Mucosa of rectum (tissue), 2 donors: ENCODE measurements around the gene ANXA9.

Experiments used
- H3K27ac ChIP-seq, 2 donors: one replicate each; pipeline ENCODE4 v1.7.0; 2013; ENCODE audit warnings: inconsistent platforms in 2 of 2, low read depth in 2 of 2, low read length in 2 of 2
- H3K27me3 ChIP-seq, 2 donors: one replicate each; pipeline ENCODE4 v1.7.0; 2013; ENCODE audit warnings: low read length in 2 of 2; ENCODE audit not compliant: control insufficient read depth in 2 of 2, insufficient read depth in 2 of 2
- H3K36me3 ChIP-seq, 2 donors: one replicate each; pipeline ENCODE4 v1.7.0; 2013; ENCODE audit warnings: low read length in 2 of 2; ENCODE audit not compliant: control insufficient read depth in 2 of 2, insufficient read depth in 2 of 2
- H3K4me1 ChIP-seq, 2 donors: one replicate each; pipeline ENCODE4 v1.7.0; 2013; ENCODE audit warnings: low read length in 2 of 2, mild to moderate bottlenecking in 1 of 2; ENCODE audit not compliant: control insufficient read depth in 2 of 2, insufficient read depth in 2 of 2
- H3K4me3 ChIP-seq, 2 donors: one replicate each; pipeline ENCODE4 v1.7.0; 2013; ENCODE audit warnings: low read length in 2 of 2
- H3K9ac ChIP-seq, 2 donors: one replicate each; pipeline ENCODE4 v1.7.0; 2013; ENCODE audit warnings: low read length in 2 of 2, low read depth in 1 of 2, mild to moderate bottlenecking in 1 of 2
- H3K9me3 ChIP-seq, 2 donors: one replicate each; pipeline ENCODE4 v1.7.0; 2013; ENCODE audit warnings: low read length in 2 of 2; ENCODE audit not compliant: control insufficient read depth in 2 of 2
- donor health status: healthy.
- donor health status: Normal muscosa, but diverticular disease.

The ANXA9 gene

DNA sequence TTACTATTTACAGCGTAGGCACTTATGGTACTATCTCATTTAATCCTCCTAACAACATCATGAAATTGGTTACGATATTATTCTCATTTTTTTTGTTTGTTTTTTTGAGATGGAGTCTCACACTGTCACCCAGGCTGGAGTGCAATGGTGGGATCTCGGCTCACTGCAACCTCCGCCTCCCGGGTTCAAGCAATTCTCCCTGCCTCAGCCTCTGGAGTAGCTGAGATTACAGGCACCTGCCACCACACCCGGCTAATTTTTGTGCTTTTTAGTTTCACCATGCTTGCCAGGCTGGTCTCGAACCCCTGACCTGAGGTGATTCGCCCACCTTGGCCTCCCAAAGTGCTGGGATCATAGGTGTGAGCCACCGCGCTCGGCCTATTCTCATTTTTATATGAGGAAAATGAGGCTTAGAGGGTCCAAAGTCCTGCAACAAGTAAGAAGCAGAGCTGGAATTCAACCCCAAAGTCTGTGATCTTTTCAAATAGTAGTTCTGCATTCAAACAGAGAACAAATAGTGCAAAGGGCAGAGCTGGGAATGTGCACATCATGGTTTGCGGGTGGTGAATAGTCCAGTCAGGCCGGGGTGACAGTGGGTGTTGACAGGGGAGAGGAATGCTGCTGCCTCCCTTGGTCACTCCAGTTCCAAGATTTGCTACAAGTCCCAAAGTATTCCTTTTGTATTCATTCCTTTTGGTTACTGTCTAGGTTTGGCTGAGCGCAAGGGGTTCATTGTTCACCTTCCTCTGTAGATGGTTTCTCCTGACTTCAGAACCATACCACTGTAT, 30.8 kb downstream of the ANXA9 start:
- no peaks in the 10 kb centered on the region for H3K9me3 ChIP-seq
- H3K4me3 ChIP-seq: peak overlapping the region; percentile 1 to 27
- no peak overlapping the region for H3K9ac ChIP-seq
- no peaks in the 10 kb centered on the region for H3K36me3 ChIP-seq
- no peaks in the 10 kb centered on the region for H3K27me3 ChIP-seq
- H3K27ac ChIP-seq: peak overlapping the region; percentile 62 to 63
- H3K4me1 ChIP-seq: peaks cover 28 to 30% of the 10 kb centered on the region in 2 donors

DNA sequence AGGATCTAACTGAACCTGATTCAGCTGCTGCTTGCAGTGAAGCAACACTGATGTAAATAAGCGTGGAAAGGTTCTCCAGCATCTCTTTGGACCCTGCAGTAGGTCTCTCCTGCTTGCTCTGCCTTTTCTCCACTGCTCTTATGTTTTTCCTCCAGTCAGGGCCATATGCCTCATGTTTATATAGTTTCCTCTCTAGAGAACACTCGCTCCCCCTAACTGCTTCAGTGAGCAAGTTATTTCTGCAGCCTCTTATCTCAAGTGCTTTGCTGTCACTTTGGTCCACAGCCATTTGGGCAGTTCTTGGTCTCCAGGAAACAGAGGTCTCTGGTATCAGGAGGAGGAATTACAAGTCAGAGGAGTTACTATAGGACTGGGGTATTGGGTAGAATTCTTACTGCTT, 31.4 kb downstream of the ANXA9 start:
- H3K36me3 ChIP-seq: peaks cover 0 to 5% of the 10 kb centered on the region in 2 donors
- H3K27me3 ChIP-seq: no peaks in the 10 kb centered on the region
- peaks cover 28 to 30% of the 10 kb centered on the region in 2 donors for H3K4me1 ChIP-seq
- no peak overlapping the region for H3K9ac ChIP-seq
- H3K4me3 ChIP-seq: peak overlapping the region; percentile 1 to 27
- no peaks in the 10 kb centered on the region for H3K9me3 ChIP-seq
- H3K27ac ChIP-seq: peak overlapping the region; percentile 62 to 63

DNA sequence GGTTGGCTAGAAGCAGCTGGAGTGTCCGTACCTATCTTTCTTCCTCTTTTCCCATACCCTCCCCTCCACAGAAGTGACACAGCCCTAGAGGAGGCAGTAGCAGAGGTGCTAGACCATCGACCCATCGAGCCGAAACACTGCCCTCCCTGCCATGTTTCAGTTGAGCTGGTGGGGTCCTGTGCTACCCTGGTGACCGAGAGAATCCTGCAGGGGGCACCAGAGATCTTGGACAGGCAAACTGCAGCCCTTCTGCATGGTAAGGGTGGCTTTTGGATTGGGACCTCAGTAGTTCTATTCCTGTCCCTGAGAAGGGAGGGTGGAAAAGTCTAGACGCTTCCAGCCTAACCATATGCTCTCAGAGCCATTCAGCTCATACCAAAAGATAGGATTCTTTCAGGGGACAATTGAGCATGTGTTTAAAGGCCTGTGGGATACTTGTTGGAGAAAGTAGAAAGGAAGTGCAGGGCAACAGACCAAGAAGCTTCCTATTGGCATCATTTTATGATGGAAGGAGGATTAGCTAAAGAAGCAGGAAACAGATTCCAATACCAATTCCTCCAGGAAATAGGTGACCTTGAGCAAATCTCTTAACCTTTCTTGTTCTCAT, 42.6 kb downstream of the ANXA9 start:
- Histone ChIP-seq H3K9ac (no peak overlapping the region), H3K9me3 (no peaks in the 10 kb centered on the region), H3K4me3 (no peak overlapping the region), H3K36me3 (peaks cover 14 to 26% of the 10 kb centered on the region in 2 donors), H3K4me1 (no peaks in the 10 kb centered on the region), H3K27me3 (no peaks in the 10 kb centered on the region), H3K27ac (no peak overlapping the region)

DNA sequence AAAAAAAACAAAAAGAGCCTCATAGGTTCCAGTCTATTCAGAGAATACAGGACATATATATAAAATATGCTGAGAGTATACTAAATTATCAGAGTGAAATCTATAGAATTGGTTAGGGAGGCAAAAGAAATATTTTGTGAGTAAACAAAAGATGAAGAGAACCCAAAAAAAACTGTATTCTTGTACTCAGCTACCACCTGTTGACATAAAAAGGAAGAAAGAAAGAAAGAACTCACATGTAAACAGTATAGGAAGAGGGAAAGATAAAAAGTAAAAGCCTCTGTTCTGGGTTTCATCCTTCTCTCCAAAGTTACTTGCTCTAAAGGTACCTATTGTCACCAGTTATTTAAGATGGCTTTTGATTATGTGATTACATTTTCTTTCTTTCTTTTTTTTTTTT, 44.4 kb downstream of the ANXA9 start:
- H3K36me3 ChIP-seq: peaks cover 24 to 38% of the 10 kb centered on the region in 2 donors
- H3K9ac ChIP-seq: no peak overlapping the region
- no peaks in the 10 kb centered on the region for H3K27me3 ChIP-seq
- no peaks in the 10 kb centered on the region for H3K9me3 ChIP-seq
- no peak overlapping the region for H3K4me3 ChIP-seq
- H3K27ac ChIP-seq: no peak overlapping the region
- no peaks in the 10 kb centered on the region for H3K4me1 ChIP-seq

DNA sequence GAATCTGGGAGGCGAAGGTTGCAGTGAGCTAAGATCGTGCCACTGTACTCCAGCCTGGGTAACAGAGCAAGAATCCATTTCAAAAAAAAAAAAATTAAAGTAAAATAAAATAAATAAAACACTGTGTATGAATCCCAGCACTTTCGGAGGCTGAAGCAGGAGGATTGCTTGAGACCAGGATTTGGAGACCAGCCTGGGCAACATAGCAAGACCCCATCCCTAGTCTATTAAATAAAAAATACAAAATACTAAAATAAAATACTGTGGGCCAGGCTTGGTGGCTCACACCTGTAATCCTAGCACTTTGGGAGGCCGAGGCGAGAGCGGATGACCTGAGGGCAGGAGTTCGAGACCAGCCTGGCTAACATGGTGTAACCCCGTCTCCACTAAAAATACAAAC, 50.1 kb downstream of the ANXA9 start:
- H3K4me1 ChIP-seq: no peaks in the 10 kb centered on the region
- H3K4me3 ChIP-seq: no peak overlapping the region
- H3K27me3 ChIP-seq: no peaks in the 10 kb centered on the region
- H3K9ac ChIP-seq: no peak overlapping the region
- H3K9me3 ChIP-seq: no peaks in the 10 kb centered on the region
- H3K36me3 ChIP-seq: peaks cover 37 to 46% of the 10 kb centered on the region in 2 donors
- H3K27ac ChIP-seq: no peak overlapping the region

DNA sequence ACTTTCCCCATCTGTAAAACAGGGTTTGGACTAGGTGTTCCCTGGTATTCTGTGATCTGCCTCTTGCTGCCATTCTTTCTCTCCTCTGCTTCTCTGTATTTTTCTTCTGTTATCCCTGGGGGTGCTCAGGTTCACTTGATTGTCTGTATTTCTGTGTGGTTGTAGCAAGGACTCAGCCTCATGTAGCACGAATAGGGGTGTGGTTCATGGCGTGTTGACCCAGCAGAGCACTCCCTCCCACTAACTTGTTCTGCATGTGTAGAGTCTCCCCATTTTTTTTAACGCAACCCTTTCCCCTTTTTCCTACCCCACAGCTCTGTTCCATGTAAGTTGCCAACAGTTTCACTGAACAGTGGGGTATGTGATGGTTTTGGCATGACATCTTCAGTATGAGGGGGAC, 53.1 kb downstream of the ANXA9 start:
- no peaks in the 10 kb centered on the region for H3K4me1 ChIP-seq
- peaks cover 28 to 30% of the 10 kb centered on the region in 2 donors for H3K36me3 ChIP-seq
- H3K27ac ChIP-seq: no peak overlapping the region
- H3K27me3 ChIP-seq: no peaks in the 10 kb centered on the region
- H3K9me3 ChIP-seq: no peaks in the 10 kb centered on the region
- H3K9ac ChIP-seq: no peak overlapping the region
- no peak overlapping the region for H3K4me3 ChIP-seq

DNA sequence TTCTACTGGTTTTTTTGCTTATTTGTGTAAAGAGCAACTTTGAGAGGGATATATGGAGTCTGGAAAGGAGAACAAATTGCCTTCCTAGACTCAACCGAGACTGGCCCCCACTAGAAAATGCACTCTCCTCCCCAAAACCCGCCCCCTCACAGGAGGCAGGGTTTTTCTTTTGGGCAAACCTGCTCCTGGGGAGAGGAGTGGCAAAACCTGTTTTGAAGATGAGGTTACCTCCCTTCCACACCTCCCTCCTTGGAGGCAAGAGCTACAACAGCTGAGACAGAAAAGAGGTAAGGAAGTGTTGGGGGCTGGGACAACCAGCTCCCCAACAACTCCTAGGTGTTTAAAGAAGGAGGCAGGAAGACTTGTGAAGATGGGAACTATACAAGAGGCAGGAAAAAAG, 54.3 kb downstream of the ANXA9 start, which contains the start of gene BNIPL:
Gene BNIPL (plus strand): TSS at position 231 of the 400 bp plus-strand sequence. CDS start 140 bp downstream, at position 371.
- Histone ChIP-seq H3K27ac (no peak within 1 kb of the TSS), H3K36me3 (peaks cover 20 to 21% of the 10 kb centered on the region in 2 donors), H3K27me3 (no peaks in the 10 kb centered on the region), H3K9ac (no peak within 1 kb of the TSS), H3K9me3 (no peaks in the 10 kb centered on the region), H3K4me1 (no peaks in the 10 kb centered on the region), H3K4me3 (no peak within 1 kb of the TSS)

DNA sequence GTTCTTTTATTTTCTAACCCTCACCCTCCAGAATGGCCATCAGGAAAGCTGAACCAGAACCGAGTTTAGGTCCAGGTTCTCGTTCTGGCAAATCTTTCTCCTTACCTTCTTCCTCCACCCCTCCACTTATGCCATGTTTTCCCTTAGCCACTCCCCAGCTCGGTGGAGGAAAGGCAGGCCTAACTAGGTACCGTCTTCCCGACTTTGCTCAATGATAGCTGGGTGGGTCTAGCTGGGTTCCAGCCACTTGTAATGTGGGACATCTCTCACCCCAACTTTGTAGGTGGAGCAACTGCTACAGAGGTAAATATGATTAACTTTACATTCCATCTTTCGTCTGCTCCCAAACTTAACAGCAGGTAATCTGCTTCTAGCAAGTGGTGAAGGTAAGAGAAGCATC, 54.9 kb downstream of the ANXA9 start:
- peaks cover 16 to 18% of the 10 kb centered on the region in 2 donors for H3K36me3 ChIP-seq
- H3K4me1 ChIP-seq: no peaks in the 10 kb centered on the region
- H3K27me3 ChIP-seq: no peaks in the 10 kb centered on the region
- H3K9ac ChIP-seq: no peak overlapping the region
- H3K4me3 ChIP-seq: no peak overlapping the region
- no peaks in the 10 kb centered on the region for H3K9me3 ChIP-seq
- H3K27ac ChIP-seq: no peak overlapping the region

DNA sequence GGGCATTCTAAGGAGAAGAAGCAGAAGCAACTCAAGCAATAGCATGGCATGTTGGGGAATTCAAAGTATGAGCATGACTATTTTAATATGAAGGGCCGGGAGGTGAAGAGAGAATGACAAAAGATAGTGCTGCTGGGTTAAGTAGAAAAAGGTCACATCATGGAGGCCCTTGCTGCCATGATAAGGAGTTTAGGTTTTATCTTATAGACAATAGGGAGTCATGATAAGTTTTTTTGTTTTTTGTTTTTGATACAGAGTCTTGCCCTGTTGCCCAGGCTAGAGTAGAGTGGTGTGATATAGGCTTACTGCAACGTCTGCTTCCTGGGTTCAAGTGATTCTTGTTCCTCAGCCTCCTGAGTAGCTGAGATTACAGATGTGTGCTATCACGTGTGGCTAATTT, 57.4 kb downstream of the ANXA9 start:
- no peaks in the 10 kb centered on the region for H3K27me3 ChIP-seq
- H3K9ac ChIP-seq: no peak overlapping the region
- no peaks in the 10 kb centered on the region for H3K4me1 ChIP-seq
- no peak overlapping the region for H3K27ac ChIP-seq
- H3K9me3 ChIP-seq: no peaks in the 10 kb centered on the region
- H3K4me3 ChIP-seq: no peak overlapping the region
- H3K36me3 ChIP-seq: peaks cover 8 to 9% of the 10 kb centered on the region in 2 donors

DNA sequence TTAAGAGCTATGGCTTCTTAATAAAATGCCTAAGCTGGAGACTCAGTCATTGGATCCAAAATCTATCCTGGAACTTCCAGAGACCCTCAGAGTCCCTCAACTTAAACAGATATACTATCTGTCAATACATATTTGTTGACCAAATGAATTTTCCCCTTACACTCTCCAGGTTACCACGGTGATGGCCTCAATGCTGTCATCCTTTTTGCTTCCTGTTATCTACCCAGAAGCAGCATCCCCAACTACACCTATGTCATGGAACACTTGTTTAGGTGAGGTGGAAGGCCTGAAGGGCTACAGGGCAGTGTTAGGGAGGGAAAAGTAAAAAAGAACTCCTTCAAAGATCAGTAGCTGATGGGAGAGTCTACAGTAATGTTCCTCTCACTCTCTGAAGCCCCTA, 61.1 kb downstream of the ANXA9 start:
- Histone ChIP-seq H3K36me3 (no peaks in the 10 kb centered on the region), H3K9ac (no peak overlapping the region), H3K27ac (no peak overlapping the region), H3K4me3 (no peak overlapping the region), H3K27me3 (no peaks in the 10 kb centered on the region), H3K9me3 (no peaks in the 10 kb centered on the region), H3K4me1 (peaks cover 5 to 8% of the 10 kb centered on the region in 2 donors)
